Stimulated activated CD8-positive, alpha-beta memory T cell treated with anti-CD3 and anti-CD28 coated beads, Interleukin-7, amount 100 ng/mL, for 24 hours (primary cell): ENCODE measurements around the gene YRDC.

Experiments used
- DNase-seq: peaks from one replicate; pipeline ENCODE4 v3.0.0-alpha.2; 2020; ENCODE audit warnings: low read depth

The YRDC gene

GRCh38 chr1:37822906-37823815, 15.2 kb upstream of the YRDC start:
- DNase-seq = no peak

- no peak for DNase-seq
These were observed 13.5 kb upstream of the YRDC start for GRCh38 chr1:37821481-37821880.

DNA sequence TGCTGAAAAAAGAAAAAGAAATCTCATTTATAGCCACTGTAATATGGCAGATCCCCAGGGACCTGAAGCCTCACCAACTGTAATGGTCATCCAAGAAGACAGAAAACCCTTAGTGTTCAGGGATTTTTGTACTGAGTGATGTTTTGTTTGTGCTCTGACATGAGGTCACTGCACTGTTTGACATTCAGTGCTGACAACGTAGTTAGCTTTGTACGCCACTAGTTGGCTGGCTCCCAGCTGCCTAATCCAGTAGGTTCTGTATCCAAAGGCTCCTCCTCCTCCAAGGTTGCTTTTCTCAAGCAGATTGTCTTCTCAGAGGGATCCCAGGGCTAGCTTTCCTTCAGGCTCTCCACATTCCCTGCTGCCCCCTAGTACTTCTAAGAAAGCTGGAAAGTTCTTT, 9.5 kb upstream of the YRDC start:
- DNase-seq = no peak

DNA sequence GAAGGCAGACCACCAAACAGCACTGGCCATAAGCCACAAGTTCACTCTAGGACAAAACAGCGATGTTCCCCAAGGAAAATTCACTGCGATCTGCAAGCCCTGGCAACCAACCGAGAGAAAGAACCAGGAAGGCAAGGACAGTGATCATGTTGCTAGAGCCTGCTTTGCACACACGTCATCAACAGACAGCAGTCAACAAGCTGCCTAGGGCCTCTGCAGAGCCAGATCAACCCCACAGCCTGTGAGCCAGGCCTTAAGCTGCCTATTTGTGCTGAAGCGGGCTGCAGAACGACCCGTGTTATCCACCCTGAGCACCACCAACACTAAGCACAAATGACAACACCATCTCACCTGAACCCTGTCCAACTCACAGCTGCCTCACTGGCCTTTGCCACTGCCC, 6.2 kb upstream of the YRDC start:
- DNase-seq = no peak

- no peak for DNase-seq
These were observed 5.6 kb upstream of the YRDC start for GRCh38 chr1:37813529-37814145.

GRCh38 chr1:37811027-37811655, 3.1 kb upstream of the YRDC start:
- no peak for DNase-seq

DNA sequence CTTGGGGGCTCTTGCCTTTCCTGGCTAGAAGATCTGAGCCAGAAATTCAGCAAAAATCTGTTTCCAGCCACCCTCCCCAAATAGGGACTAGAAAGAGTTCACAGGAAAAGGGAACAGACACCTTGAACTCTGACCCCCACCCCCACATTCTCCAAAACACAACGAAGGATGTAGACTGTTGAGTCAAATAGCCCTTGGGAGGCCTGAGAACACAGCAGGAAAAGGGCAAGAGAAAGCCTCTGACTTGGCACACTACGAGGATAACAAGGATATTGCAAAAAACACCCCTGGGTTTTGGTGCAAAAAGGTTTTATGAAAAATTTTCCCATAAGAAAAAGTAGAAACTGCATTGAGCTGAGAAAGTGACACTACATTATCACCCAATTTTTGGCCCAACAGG, 1.9 kb upstream of the YRDC start:
- no peak for DNase-seq

DNA sequence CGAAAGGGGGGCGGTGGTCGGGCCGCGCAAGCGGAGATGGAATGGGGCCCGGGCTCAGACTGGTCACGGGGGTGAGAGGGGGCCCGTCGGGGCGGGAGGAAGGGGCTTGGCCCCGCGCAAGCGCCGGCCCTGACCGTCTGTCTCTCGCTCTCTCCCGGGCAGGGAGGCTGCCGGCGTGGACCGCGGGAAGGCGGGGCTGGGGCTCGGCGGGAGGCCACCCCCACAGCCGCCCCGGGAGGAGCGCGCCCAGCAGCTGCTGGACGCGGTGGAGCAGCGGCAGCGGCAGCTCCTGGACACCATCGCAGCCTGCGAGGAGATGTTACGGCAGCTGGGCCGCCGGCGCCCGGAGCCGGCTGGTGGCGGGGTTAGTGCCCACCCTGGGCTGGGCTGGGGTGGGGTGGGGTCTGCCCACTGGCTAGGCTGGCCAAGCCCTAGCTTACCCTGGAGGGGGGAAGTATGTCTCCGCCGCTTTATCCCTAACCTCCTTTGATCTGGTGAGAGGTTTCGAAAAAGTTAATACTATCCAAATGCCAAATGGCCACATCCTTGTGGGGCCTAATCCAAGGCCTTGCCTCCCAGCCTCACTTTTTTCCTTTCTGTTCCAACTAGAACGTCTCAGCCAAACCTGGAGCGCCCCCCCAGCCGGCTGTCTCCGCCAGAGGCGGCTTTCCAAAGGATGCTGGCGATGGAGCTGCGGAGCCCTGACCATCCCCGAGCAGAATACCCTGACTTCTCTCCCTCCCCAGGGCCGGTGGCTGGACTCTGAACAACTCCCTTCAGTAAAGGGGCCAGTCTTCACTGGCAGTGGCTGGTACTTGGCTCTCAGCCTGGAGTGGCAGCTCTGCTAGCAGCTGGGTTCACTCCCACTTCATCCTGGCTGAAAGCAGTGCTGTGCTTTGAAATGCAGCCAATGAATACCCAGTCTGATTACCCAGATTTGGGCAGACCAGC, 636 bp upstream of the YRDC start:
- DNase-seq = no peak

DNA sequence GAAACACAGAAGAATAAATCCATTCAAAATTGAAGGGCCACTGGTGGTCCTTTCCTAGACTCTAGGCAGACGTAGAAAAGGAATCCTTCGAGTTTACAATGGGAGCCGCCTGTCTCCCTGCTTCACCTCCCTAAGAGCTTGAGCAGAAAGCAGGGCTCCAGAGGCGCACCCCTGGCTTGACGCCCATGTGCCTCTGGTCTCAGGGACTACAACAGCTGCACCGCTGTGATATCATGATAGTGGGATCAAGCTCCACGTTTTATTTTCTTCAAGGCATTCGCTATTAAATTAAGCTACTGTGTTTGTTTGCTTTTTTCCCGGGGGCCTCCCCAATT, 821 bp downstream of the YRDC start:
- no peak for DNase-seq

GRCh38 chr1:37802439-37802838, 5.6 kb downstream of the YRDC start:
- no peak for DNase-seq

GRCh38 chr1:37797750-37798345, 10.2 kb downstream of the YRDC start:
- DNase-seq = no peak

DNA sequence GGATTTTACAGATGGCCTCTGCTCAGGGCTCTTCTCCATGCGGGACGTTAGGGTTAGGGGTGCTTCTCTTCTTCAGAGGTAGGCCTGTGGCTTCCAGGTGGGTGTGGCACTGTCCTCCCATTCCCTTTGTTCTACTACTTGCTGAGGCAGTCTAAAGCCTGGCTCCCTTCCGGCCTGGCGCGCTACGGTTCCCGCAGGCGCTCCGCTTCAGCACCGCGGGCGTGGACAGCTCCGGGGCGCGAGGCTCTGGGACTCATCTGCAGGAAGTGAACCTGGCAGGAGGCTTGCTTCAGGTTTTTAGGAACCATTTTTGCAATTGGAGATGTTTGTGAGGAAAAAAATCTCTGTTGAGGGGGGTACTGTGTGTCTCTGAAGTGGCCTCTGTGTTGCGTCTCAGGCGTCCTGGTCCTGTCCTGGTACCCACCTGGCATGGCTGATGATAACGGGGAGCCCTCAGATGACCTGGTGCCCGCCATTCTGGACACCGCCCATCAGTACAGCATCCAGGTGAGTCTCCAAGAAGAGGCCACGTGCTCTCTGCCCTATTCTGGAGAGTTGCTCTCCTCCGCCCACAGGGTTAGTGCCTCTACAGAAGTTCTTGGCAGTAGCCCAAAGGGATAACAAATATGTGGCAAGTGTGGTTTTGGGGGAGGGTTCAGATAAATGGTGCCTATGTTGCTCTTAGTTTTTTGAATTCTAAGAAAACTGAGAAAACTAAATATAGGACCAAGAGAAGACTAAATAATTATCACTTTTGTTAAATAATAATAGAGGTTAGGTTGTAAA, 12.5 kb downstream of the YRDC start:
- DNase-seq = no peak

- DNase-seq = no peak
These were observed 13.4 kb downstream of the YRDC start for GRCh38 chr1:37794372-37795339.

DNA sequence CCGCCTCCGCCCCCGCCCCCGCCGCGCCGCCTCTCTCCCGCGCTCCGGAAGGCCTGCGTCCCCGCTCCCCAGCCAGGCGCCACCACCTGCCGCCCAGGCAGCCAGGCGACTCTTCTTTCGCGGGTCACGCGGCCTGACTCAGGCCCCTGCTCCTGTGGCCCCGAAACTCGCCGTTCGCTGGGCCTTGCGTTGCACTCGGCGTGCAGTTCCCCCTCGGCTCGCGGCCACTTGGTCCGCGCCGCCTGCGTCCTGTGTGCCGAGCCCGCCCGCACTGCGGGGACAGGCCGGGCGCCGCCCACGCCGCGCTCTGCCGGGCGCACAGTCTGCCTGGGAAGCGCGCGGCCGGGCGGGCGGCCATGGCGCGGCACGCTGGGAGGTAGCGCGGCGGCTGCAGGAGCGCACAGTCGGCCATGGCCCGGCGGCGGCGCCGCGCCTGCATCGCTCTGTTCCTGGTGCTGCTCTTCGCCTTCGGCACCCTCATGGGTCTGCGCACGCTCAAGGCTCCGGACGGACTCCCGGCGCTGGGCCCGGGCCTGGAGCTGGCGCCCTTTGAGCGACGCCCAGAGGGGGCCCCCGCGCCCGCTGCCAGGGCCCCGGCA, 14.1 kb downstream of the YRDC start, which contains the start of gene MANEAL:
Gene MANEAL (plus strand): TSS at position 75 of the 599 bp plus-strand sequence. CDS start 336 bp downstream, at position 411.
- DNase-seq = no peak

DNA sequence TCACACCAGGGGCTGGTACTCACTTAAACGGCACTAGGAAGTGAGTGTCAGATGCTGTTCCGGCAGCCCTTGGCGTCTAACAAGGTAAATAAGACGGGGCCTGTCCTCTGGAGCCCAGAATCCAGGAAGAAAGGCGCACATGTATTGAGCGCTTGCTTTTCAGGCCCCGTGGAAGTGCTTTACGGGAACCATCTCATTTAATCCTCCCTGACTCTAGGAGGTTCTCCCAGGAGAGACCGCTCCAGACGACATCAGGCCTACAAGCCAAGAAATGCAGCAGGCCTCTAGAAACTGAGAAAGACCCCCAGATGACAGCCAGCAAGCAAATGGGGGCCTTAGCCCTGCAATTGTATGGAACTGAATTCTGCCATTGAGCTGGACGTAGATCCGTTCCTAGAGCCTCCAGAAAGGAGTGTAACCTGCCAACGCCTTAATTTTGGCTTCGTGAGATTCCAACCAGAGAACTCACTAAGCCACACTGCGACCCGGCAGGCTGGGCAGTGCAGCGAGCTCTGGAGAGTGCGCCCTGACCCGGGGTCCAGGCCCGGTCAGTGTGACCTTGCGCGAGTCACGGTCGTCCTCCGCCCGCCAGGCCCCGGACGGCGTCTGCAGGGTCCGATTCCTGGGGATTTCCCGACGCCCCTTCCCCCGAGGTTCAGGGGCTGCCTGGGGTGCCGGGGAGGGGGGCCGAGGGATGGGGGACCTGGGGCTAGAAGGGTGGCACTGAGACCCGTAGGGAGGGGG, 14.9 kb downstream of the YRDC start:
- no peak for DNase-seq

DNA sequence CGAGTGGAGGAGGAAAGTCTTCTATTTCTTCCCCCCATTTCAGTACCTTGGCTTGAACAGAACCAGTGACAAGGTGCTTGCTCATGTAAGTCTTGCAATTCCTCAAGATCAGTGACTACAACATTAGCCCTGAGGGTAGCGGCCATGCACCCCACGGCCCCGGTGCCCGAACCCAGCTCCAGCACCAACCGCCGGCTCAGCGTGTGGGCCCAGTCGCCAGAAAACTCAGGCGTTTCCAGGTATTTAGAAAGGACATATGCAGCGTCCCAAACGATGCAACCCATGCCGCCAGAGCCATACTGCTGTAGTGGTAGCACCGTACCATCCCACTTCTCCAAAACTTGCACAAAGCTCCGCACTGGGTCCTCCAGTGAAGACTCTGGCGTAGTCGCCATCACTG, 25.5 kb downstream of the YRDC start:
- DNase-seq = no peak

GRCh38 chr1:37778654-37779053, 29.4 kb downstream of the YRDC start:
- DNase-seq = no peak

- no peak for DNase-seq
These were observed 31.0 kb downstream of the YRDC start for GRCh38 chr1:37776946-37777516.
